Spleen (tissue), 11 donors: ENCODE measurements around the gene PSMC2. TPM values are rescaled to one million over a fixed set of nuclear protein-coding genes. Genes with fewer than 3 reads are reported as not detected.

ENCODE experiments used
- DNase-seq: peaks from one replicate; pipeline ENCODE4 v3.0.0-alpha.2; 2020
- H3K27ac ChIP-seq, 8 donors: fragments of 200-600 bp; sonication (generic) in 7 of 8; 1 replicate in 4 of 8; 2 replicates in 4 of 8; pipeline versions ENCODE4 v1.5.0 to v1.8.0; 2016 to 2021; ENCODE audit warnings: inconsistent platforms in 4 of 8, mild to moderate bottlenecking in 4 of 8, moderate library complexity in 1 of 8
- H3K27me3 ChIP-seq, 7 donors: fragments of 200-600 bp; sonication (generic) in 6 of 7; replicated peaks in 1 of 7; 1 replicate in 4 of 7; 2 replicates in 3 of 7; pipeline versions ENCODE4 v1.5.0 to v1.8.0; 2016 to 2021; ENCODE audit warnings: inconsistent platforms in 3 of 7, mild to moderate bottlenecking in 1 of 7
- H3K36me3 ChIP-seq, 6 donors: fragments of 200-600 bp; sonication (generic) in 5 of 6; 1 replicate in 4 of 6; 2 replicates in 2 of 6; pipeline versions ENCODE4 v1.5.0 to v1.8.0; 2016 to 2021; ENCODE audit warnings: inconsistent platforms in 2 of 6
- H3K4me1 ChIP-seq, 6 donors: fragments of 200-600 bp; sonication (generic) in 5 of 6; 1 replicate in 3 of 6; 2 replicates in 3 of 6; pipeline versions ENCODE4 v1.5.0 to v1.8.0; 2016 to 2021; ENCODE audit warnings: inconsistent platforms in 3 of 6
- H3K4me3 ChIP-seq, 8 donors: fragments of 200-600 bp; sonication (generic) in 7 of 8; 1 replicate in 4 of 8; 2 replicates in 4 of 8; pipeline versions ENCODE4 v1.5.0 to v1.8.0; 2016 to 2021; ENCODE audit warnings: inconsistent platforms in 4 of 8, mild to moderate bottlenecking in 4 of 8, moderate library complexity in 2 of 8
- H3K9me3 ChIP-seq, 8 donors: fragments of 200-600 bp; sonication (generic) in 7 of 8; 1 replicate in 4 of 8; 2 replicates in 4 of 8; pipeline versions ENCODE4 v1.5.0 to v1.8.0; 2016 to 2021; ENCODE audit warnings: inconsistent platforms in 4 of 8
- POLR2A ChIP-seq, 3 donors: fragments of 450-650 bp; IDR thresholded peaks; one replicate each; pipeline ENCODE4 v1.5.1; 2017; ENCODE audit warnings: antibody characterized with exemption in 3 of 3, mild to moderate bottlenecking in 1 of 3
- POLR2AphosphoS5 ChIP-seq, 3 donors: sonication (generic); formaldehyde crosslinking; IDR thresholded peaks; one replicate each; pipeline ENCODE4 v1.5.1; 2017; ENCODE audit warnings: antibody characterized with exemption in 3 of 3
- WGBS, 5 donors: extraction: QIAGEN DNeasy Blood & Tissue Kit in 3 of 5; methylation state at CpG; one replicate each; pipeline versions ENCODE4 v1.1.5 to v1.1.7; 2013 to 2018; 5-methylcytosine and 5-hydroxymethylcytosine counted together
- intact Hi-C: fragments of 100-400 bp; cut with DNase I; formaldehyde crosslinking; loops from one replicate; pipeline ENCODE4 v1.15.0; 2023; ENCODE audit warnings: low total_unique reads
- polyA plus RNA-seq, 3 donors: library from polyadenylated mRNA; stranded (reverse); fragments of 200-250 nt; gene quantifications; one replicate each; pipeline ENCODE4 v1.2.1, GENCODE V29; 2013
- total RNA-seq, 7 donors: library from RNA; depleted of rRNA in 3 of 7; stranded (reverse); fragments of >200 nt in 3 of 7; fragmentation: NEBNext Ultra II Directional in 4 of 7; extraction: Animal tissue kit (Norgen Biotek cat#: 25700) in 4 of 7; gene quantifications; one replicate each; pipeline versions ENCODE4 v1.1.0 to v1.2.1, GENCODE V29; 2016 to 2021
- TF ChIP-seq, protein P1 (sequence below), 11 experiments: fragments of 200-600 bp in 7 of 11; fragments of 450-650 bp in 4 of 11; sonication (generic) in 4 of 11; IDR thresholded peaks in 8 of 11; conservative IDR thresholded peaks in 3 of 11; 1 replicate in 7 of 11; 2 replicates in 4 of 11; pipeline versions ENCODE4 v1.4.0 to v1.8.0; 2016 to 2021; ENCODE audit warnings: antibody characterized with exemption in 11 of 11, inconsistent platforms in 4 of 11, mild to moderate bottlenecking in 1 of 11
- donor health status: healthy with polysubstance abuse.
- donor health status: DM: no; HTN: no; CAD: no; lungs with moderate emphysema.
- donor health status: DM: no; HTN: no; CAD: no.
- donor health status: Bipolar disorder and iron deficiency.
- donor health status: healthy.
- donor health status: DM: no; HTN: no; CAD: no.
- donor health status: DM: yes; HTN: yes; CAD: no.

Gene PSMC2
- total and polyA plus RNA-seq, 10 donors, result 62.6 to 102 (median 85.8) TPM

DNA sequence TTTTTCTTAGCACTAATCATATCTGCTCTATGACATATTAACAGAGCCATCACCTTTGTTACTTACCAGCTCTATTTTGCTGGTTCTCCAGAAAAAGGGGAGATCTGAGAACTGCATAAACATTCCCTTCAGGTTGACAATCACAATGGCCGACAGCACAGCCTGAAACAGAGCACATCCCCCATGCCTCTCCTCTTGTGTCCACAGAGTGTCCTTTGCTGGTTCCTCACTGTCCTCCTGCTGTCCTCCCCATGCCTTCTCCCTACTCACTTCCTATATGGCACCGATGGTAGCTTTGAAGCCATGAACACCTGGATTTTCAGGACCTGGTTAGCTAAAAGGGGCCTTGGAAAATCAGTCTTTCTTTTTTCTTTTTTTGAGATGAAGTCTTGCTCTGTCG is 41.8 kb downstream of the PSMC2 start:
- intact Hi-C loops, result no loop called here
- whole genome bisulfite sequencing, 5 donors, result 79 to 92% (median 83%) methylated on average over 3 of the region's 3 CpGs
- H3K36me3 ChIP-seq, result no peaks in the 10 kb centered on the region

GRCh38 chr7:103391150-103391549 is 43.7 kb downstream of the PSMC2 start:
- H3K4me3 ChIP-seq, result no peak overlapping the region
- WGBS, 5 donors, result 93 to 95% (median 93%) methylated on average over 5 of the region's 5 CpGs
- no peaks in the 10 kb centered on the region for H3K9me3 ChIP-seq
- TF ChIP-seq POLR2A (IDR thresholded peaks at IDR 0.05) (no peak), POLR2AphosphoS5 (IDR thresholded peaks at IDR 0.05) (no peak)
- TF ChIP-seq, protein P1, sequence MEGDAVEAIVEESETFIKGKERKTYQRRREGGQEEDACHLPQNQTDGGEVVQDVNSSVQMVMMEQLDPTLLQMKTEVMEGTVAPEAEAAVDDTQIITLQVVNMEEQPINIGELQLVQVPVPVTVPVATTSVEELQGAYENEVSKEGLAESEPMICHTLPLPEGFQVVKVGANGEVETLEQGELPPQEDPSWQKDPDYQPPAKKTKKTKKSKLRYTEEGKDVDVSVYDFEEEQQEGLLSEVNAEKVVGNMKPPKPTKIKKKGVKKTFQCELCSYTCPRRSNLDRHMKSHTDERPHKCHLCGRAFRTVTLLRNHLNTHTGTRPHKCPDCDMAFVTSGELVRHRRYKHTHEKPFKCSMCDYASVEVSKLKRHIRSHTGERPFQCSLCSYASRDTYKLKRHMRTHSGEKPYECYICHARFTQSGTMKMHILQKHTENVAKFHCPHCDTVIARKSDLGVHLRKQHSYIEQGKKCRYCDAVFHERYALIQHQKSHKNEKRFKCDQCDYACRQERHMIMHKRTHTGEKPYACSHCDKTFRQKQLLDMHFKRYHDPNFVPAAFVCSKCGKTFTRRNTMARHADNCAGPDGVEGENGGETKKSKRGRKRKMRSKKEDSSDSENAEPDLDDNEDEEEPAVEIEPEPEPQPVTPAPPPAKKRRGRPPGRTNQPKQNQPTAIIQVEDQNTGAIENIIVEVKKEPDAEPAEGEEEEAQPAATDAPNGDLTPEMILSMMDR (IDR thresholded peaks at IDR 0.05 in 8 of 11, conservative IDR thresholded peaks at IDR 0.05 in 3 of 11), result no peak
- H3K36me3 ChIP-seq, result no peaks in the 10 kb centered on the region
- intact Hi-C loops, result no loop called here
- no peaks in the 10 kb centered on the region for H3K27me3 ChIP-seq
- DNase-seq, result no peak
- no peaks in the 10 kb centered on the region for H3K4me1 ChIP-seq
- no peak overlapping the region for H3K27ac ChIP-seq

More for the DNA sequence above, 41.8 kb downstream of the PSMC2 start:
- no peaks in the 10 kb centered on the region for H3K27me3 ChIP-seq
- H3K4me1 ChIP-seq, result no peaks in the 10 kb centered on the region
- TF ChIP-seq, protein P1 (IDR thresholded peaks at IDR 0.05 in 8 of 11, conservative IDR thresholded peaks at IDR 0.05 in 3 of 11), result no peak
- TF ChIP-seq POLR2AphosphoS5 (IDR thresholded peaks at IDR 0.05) (no peak), POLR2A (IDR thresholded peaks at IDR 0.05) (no peak)
- no peak overlapping the region for H3K27ac ChIP-seq
- H3K9me3 ChIP-seq, result no peaks in the 10 kb centered on the region
- DNase-seq, result no peak
- no peak overlapping the region for H3K4me3 ChIP-seq

- DNase-seq, result no peak
- Histone ChIP-seq H3K9me3 (no peaks in the 10 kb centered on the region), H3K27me3 (no peaks in the 10 kb centered on the region), H3K27ac (no peak overlapping the region), H3K4me1 (no peaks in the 10 kb centered on the region), H3K4me3 (no peak overlapping the region), H3K36me3 (no peaks in the 10 kb centered on the region)
- intact Hi-C loops, result no loop called here
- 87 to 96% (median 93%) methylated on average over 2 of the region's 2 CpGs for WGBS, 5 donors
- no peak for TF ChIP-seq POLR2A (IDR thresholded peaks at IDR 0.05)
Observed at GRCh38 chr7:103391976-103392375, 44.5 kb downstream of the PSMC2 start.

DNA sequence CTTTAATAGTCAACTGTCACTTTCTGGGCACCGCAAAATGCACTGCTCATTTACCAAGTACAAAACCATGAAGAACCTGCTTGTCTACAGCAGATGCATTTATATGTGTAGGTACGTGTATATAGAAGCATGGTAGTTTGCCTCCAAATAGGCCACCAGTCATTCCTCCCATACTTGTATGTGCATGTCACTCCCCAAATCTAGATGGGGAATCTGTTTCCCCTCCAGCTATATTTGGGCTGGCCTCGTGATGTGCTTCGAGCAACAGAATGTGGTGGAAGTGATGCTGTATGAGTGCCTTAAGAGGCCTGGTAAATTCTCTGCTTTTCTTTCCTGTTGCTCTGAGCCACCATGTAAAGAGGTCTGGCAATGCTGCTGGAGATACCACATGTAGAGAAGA is 47.1 kb downstream of the PSMC2 start:
- Histone ChIP-seq H3K36me3 (no peaks in the 10 kb centered on the region), H3K9me3 (no peaks in the 10 kb centered on the region), H3K4me1 (no peaks in the 10 kb centered on the region), H3K27ac (no peak overlapping the region), H3K27me3 (no peaks in the 10 kb centered on the region), H3K4me3 (no peak overlapping the region)
- intact Hi-C loops, result no loop called here
- no peak for DNase-seq
- no peak for TF ChIP-seq POLR2A (IDR thresholded peaks at IDR 0.05)
- TF ChIP-seq POLR2AphosphoS5 (IDR thresholded peaks at IDR 0.05), result no peak
- TF ChIP-seq, protein P1 (IDR thresholded peaks at IDR 0.05 in 8 of 11, conservative IDR thresholded peaks at IDR 0.05 in 3 of 11), result no peak
- 44 to 97% (median 87%) methylated on average over 2 to 4 of the region's 4 CpGs for WGBS, 5 donors

DNA sequence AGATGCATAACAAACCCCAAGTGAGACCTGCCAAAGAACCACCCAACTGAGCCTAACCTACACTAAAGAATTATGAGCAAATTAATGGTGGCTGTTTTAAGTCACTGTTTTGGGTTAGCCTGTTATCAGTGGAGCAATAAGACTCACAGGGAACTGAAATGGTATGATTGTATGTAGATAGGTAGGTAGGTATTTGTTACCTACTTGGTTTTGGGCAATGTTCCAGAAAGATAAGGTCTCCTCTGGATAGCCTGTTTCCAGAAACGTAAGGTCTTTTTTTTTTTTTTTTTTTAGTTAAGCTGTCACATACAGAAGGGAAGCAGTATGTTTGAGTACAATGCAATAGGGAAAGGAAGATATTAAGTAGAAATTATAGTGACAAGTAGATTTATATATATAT is 47.6 kb downstream of the PSMC2 start:
- no peaks in the 10 kb centered on the region for H3K36me3 ChIP-seq
- TF ChIP-seq POLR2A (IDR thresholded peaks at IDR 0.05) (no peak), POLR2AphosphoS5 (IDR thresholded peaks at IDR 0.05) (no peak)
- TF ChIP-seq, protein P1 (IDR thresholded peaks at IDR 0.05 in 8 of 11, conservative IDR thresholded peaks at IDR 0.05 in 3 of 11), result no peak
- H3K27ac ChIP-seq, result no peak overlapping the region
- 46 to 95% (median 81%) methylated on average over 1 of the region's 1 CpG for WGBS, 5 donors
- H3K4me3 ChIP-seq, result no peak overlapping the region
- H3K27me3 ChIP-seq, result no peaks in the 10 kb centered on the region
- H3K4me1 ChIP-seq, result no peaks in the 10 kb centered on the region
- no peak for DNase-seq
- H3K9me3 ChIP-seq, result peaks cover 0 to 4% (median 0%) of the 10 kb centered on the region in 8 donors
- intact Hi-C loops, result no loop called here
